HepG2 (cell line): ENCODE data around the gene POLR2B. TPM values are rescaled to one million over a fixed set of nuclear protein-coding genes. Genes with fewer than 3 reads are reported as not detected.

Experiments used
- ATAC-seq: fragments of 200-7000 bp; cut with Tn5 transposase; 3 replicates; pipeline ENCODE4 v1.9.1; 2020; ENCODE audit warnings: mild to moderate bottlenecking, moderate library complexity
- BruUV-seq: library from RNA; stranded (reverse); fragments of 400-500 nt; replicated peaks from 2 replicates; lab custom pipeline; 2021; lab: Mats Ljungman, UMichigan
- CTCF ChIA-PET: fragments of 300-600 bp; formaldehyde crosslinking; extraction: SDS; loops from one replicate; lab custom pipeline; 2021; ENCODE audit warnings: low total read pairs, inconsistent platforms, low intra/inter-chr PET ratio; lab: Yijun Ruan, JAX
- POLR2A ChIA-PET: fragments of 350-600 bp; sonication (Branson Sonifier 250); formaldehyde crosslinking; loops from one replicate; lab custom pipeline; 2020; ENCODE audit warnings: antibody characterized with exemption, inconsistent platforms; lab: Yijun Ruan, JAX
- DNase-seq: peaks from one replicate; pipeline ENCODE4 v3.0.0-alpha.2; 2015; ENCODE audit warnings: low spot score
- FAIRE-seq: peaks from 3 replicates; lab custom pipeline; 2011; peaks lifted over from hg19 to GRCh38; lab: Jason Lieb, UNC
- H2AFZ ChIP-seq: one replicate; pipeline ENCODE4 v1.6.1; 2011; ENCODE audit warnings: low read length, inconsistent platforms
- H3K27ac ChIP-seq: fragments of 300-600 bp; 3 replicates; pipeline ENCODE4 v1.8.0; 2011; ENCODE audit warnings: mixed run types, mild to moderate bottlenecking, mixed read lengths, low read length, inconsistent platforms; ENCODE audit not compliant: insufficient read depth; ENCODE audit errors: extremely low read length
- H3K27me3 ChIP-seq, 2 experiments: fragments of 200-600 bp in 1 of 2; 2 replicates in 1 of 2; 3 replicates in 1 of 2; pipeline versions ENCODE4 v1.6.0 to v1.8.0; 2011; ENCODE audit warnings: low read length in 2 of 2, mild to moderate bottlenecking in 2 of 2, moderate library complexity in 2 of 2, inconsistent platforms in 1 of 2; ENCODE audit not compliant: insufficient read depth in 2 of 2, control insufficient read depth in 1 of 2
- H3K36me3 ChIP-seq, 2 experiments: fragments of 200-600 bp in 1 of 2; replicated peaks in 1 of 2; 2 replicates in 1 of 2; 3 replicates in 1 of 2; pipeline versions ENCODE4 v1.5.1 to v1.8.0; 2011; ENCODE audit warnings: low read length in 2 of 2, inconsistent platforms in 1 of 2; ENCODE audit not compliant: insufficient read depth in 2 of 2, control insufficient read depth in 1 of 2
- H3K4me1 ChIP-seq: 2 replicates; pipeline ENCODE4 v1.5.1; 2012; ENCODE audit warnings: low read length, inconsistent platforms; ENCODE audit not compliant: insufficient read depth
- H3K4me2 ChIP-seq: 2 replicates; pipeline ENCODE4 v1.6.0; 2011; ENCODE audit warnings: low read depth, low read length, inconsistent platforms
- H3K4me3 ChIP-seq, 3 experiments: fragments of 200-600 bp in 1 of 3; sonication (generic), shearing (Covaris generic) in 1 of 3; replicated peaks in 1 of 3; 2 replicates each; pipeline ENCODE4 v1.5.1; 2011 to 2016; ENCODE audit warnings: low read length in 3 of 3, inconsistent platforms in 2 of 3, low read depth in 2 of 3, mild to moderate bottlenecking in 2 of 3, control low read depth in 1 of 3, mixed read lengths in 1 of 3; ENCODE audit not compliant: insufficient read depth in 1 of 3
- H3K79me2 ChIP-seq: one replicate; pipeline ENCODE4 v1.6.1; 2011; ENCODE audit warnings: low read length, inconsistent platforms; ENCODE audit not compliant: insufficient read depth
- H3K9ac ChIP-seq: 2 replicates; pipeline ENCODE4 v1.6.0; 2011; ENCODE audit warnings: mild to moderate bottlenecking, low read depth, low read length, inconsistent platforms; ENCODE audit not compliant: insufficient read depth
- H3K9me3 ChIP-seq: 2 replicates; pipeline ENCODE4 v1.5.1; 2012; ENCODE audit warnings: mild to moderate bottlenecking, low read length
- H4K20me1 ChIP-seq: 2 replicates; pipeline ENCODE4 v1.6.0; 2011; ENCODE audit warnings: inconsistent platforms, mild to moderate bottlenecking, low read length, moderate library complexity; ENCODE audit not compliant: insufficient read depth
- BATF2 ChIP-seq: sonication (generic); formaldehyde crosslinking; IDR thresholded peaks from 2 replicates; pipeline ENCODE4 v1.8.0; 2022; ENCODE audit warnings: mild to moderate bottlenecking, missing genetic modification reagents, moderate library complexity
- CBX5 ChIP-seq: sonication (generic); formaldehyde crosslinking; IDR thresholded peaks from 2 replicates; pipeline ENCODE4 v1.4.0; 2020; ENCODE audit warnings: missing genetic modification reagents, borderline replicate concordance
- CHD2 ChIP-seq: IDR thresholded peaks from 2 replicates; pipeline ENCODE4 v1.6.1; 2011; ENCODE audit warnings: low read depth, low read length, improper control_type of control experiment
- IKZF1 ChIP-seq: fragments of 450-650 bp; IDR thresholded peaks from 2 replicates; pipeline ENCODE4 v1.7.1; 2016
- KDM1A ChIP-seq: IDR thresholded peaks from 2 replicates; pipeline ENCODE4 v1.6.1; 2016; ENCODE audit warnings: missing compliant biosample characterization
- MBD4 ChIP-seq: IDR thresholded peaks from 2 replicates; pipeline ENCODE4 v1.6.1; 2012; ENCODE audit warnings: low read length, inconsistent platforms, borderline replicate concordance
- NFYB ChIP-seq: sonication (generic); formaldehyde crosslinking; IDR thresholded peaks from 2 replicates; pipeline ENCODE4 v1.4.0; 2020; ENCODE audit warnings: missing genetic modification reagents
- ONECUT2 ChIP-seq: sonication (generic); formaldehyde crosslinking; IDR thresholded peaks from 2 replicates; pipeline ENCODE4 v1.4.0; 2020; ENCODE audit warnings: missing genetic modification reagents
- PHB2 ChIP-seq: fragments of 450-650 bp; IDR thresholded peaks from 2 replicates; pipeline ENCODE4 v1.6.1; 2018; ENCODE audit not compliant: partially characterized antibody
- PPARG ChIP-seq: conservative IDR thresholded peaks from 2 replicates; pipeline ENCODE4 v1.6.1; 2016; ENCODE audit warnings: missing biosample characterization, missing genetic modification reagents
- RFX1 ChIP-seq: fragments of 450-650 bp; IDR thresholded peaks from 2 replicates; pipeline ENCODE4 v1.6.1; 2017
- SETDB1 ChIP-seq: sonication (generic); formaldehyde crosslinking; IDR thresholded peaks from 2 replicates; pipeline ENCODE4 v1.5.1; 2020; ENCODE audit warnings: missing genetic modification reagents, mild to moderate bottlenecking, borderline replicate concordance
- TBX2 ChIP-seq: sonication (generic); formaldehyde crosslinking; IDR thresholded peaks from 2 replicates; pipeline ENCODE4 v1.5.0; 2020; ENCODE audit warnings: missing genetic modification reagents, mild to moderate bottlenecking, borderline replicate concordance
- ZIK1 ChIP-seq: sonication (generic); formaldehyde crosslinking; IDR thresholded peaks from 2 replicates; pipeline ENCODE4 v1.5.0; 2020; ENCODE audit warnings: mild to moderate bottlenecking, low read depth, missing genetic modification reagents, borderline replicate concordance
- ZNF12 ChIP-seq: sonication (generic); formaldehyde crosslinking; IDR thresholded peaks from 2 replicates; pipeline ENCODE4 v1.5.0; 2020; ENCODE audit warnings: missing genetic modification reagents
- ZNF143 ChIP-seq: sonication (generic); formaldehyde crosslinking; IDR thresholded peaks from 2 replicates; pipeline ENCODE4 v1.4.0; 2020; ENCODE audit warnings: missing genetic modification reagents
- ZNF713 ChIP-seq: sonication (generic); formaldehyde crosslinking; IDR thresholded peaks from 2 replicates; pipeline ENCODE4 v1.4.0; 2020; ENCODE audit warnings: mild to moderate bottlenecking, missing genetic modification reagents
- ZNF776 ChIP-seq: sonication (generic); formaldehyde crosslinking; IDR thresholded peaks from 2 replicates; pipeline ENCODE4 v1.4.0; 2020; ENCODE audit warnings: mild to moderate bottlenecking, missing genetic modification reagents
- ZSCAN9 ChIP-seq: IDR thresholded peaks from 2 replicates; pipeline ENCODE4 v1.6.1; 2016; ENCODE audit warnings: borderline replicate concordance
- WGBS: methylation state at CpG from one replicate; pipeline ENCODE4 v1.1.6; 2017; ENCODE audit warnings: low lambda C conversion rate; 5-methylcytosine and 5-hydroxymethylcytosine counted together
- in situ Hi-C: cut with HindIII; loops from 2 replicates; pipeline ENCODE4 v1.10.0; 2017; ENCODE audit warnings: low pct_unique_long_range_greater_than_20kb; ENCODE audit not compliant: extremely low pct_ligation_motif_present
- intact Hi-C: fragments of 100-400 bp; cut with micrococcal nuclease; formaldehyde crosslinking; loops from one replicate; pipeline ENCODE4 v1.10.0; 2022; ENCODE audit not compliant: unreplicated experiment
- polyA plus RNA-seq, 8 experiments: library from polyadenylated mRNA; depleted of rRNA in 3 of 8; stranded (reverse) in 7 of 8; unstranded in 1 of 8; fragments of >200 nt; fragmentation: Illumina TruSeq in 4 of 8; extraction: Trizol in 4 of 8; gene quantifications; 2 replicates each; pipeline versions ENCODE4 v1.2.1 to v1.2.3, GENCODE V29; 2011 to 2016; ENCODE audit warnings: low read depth in 4 of 8, missing spikeins in 1 of 8, mixed read lengths in 1 of 8; ENCODE audit not compliant: insufficient read depth in 1 of 8
- total RNA-seq, 5 experiments: library from RNA; depleted of rRNA; stranded (reverse); fragments of >200 nt; fragmentation: Illumina TruSeq; extraction: Trizol; gene quantifications; 2 replicates each; pipeline ENCODE4 v1.2.3, GENCODE V29; 2016; ENCODE audit warnings: low read depth in 1 of 5
- TF ChIP-seq, protein P1 (sequence below): sonication (generic); formaldehyde crosslinking; IDR thresholded peaks from 2 replicates; pipeline ENCODE4 v1.5.1; 2020; ENCODE audit warnings: mild to moderate bottlenecking, missing genetic modification reagents, borderline replicate concordance

Gene POLR2B
- total and polyA plus RNA-seq, 2 of the 13 experiments (the other 11 are each of a cell fraction or from before 2014, with no cell fraction given): 70.6 to 116 TPM

DNA sequence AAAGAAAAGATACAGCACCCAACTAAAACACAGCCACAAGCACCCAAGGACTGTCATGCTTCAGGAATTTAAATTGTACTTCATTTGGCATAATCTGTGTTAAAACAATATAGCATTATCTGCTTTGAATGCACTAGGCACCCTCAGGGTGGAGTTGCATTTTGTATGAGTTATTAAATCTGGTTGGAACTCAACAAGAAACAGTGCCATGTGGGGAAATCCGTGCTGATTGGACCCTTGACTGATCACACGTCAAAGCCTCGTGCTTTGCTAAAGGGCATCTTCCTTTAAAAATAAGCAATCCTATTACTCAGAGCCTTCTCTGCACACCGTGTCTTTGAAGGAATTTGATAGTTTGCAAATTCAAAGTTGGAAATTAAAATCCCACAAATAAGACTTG is 96.0 kb downstream of the POLR2B start:
- Histone ChIP-seq H4K20me1 (no peaks in the 10 kb centered on the region), H3K27ac (no peak overlapping the region), H2AFZ (no peak overlapping the region), H3K79me2 (no peaks in the 10 kb centered on the region), H3K9ac (no peak overlapping the region), H3K4me3 (no peak overlapping the region), H3K27me3 (no peaks in the 10 kb centered on the region), H3K4me1 (peaks cover 20% of the 10 kb centered on the region), H3K9me3 (no peaks in the 10 kb centered on the region), H3K36me3 (no peaks in the 10 kb centered on the region), H3K4me2 (no peak overlapping the region)
- FAIRE-seq: no peak
- no peak for DNase-seq
- ATAC-seq: no peak
- ChIA-PET CTCF (no interaction called here), POLR2A (no interaction called here)
- intact Hi-C loops (no loop called here), in situ Hi-C loops (no loop called here)
- BruUV-seq: no TSS peak
- 2% methylated on average over 4 of the region's 4 CpGs for WGBS
- no peak for TF ChIP-seq PPARG (CRISPR knock-in tag)
- no peak for TF ChIP-seq RFX1
- TF ChIP-seq KDM1A (CRISPR knock-in tag): no peak
- TF ChIP-seq NFYB (CRISPR knock-in tag): no peak

GRCh38 chr4:57075367-57075766 is 96.7 kb downstream of the POLR2B start:
- FAIRE-seq (no peak), ATAC-seq (no peak), DNase-seq (no peak)
- Histone ChIP-seq H3K4me1 (peaks cover 22% of the 10 kb centered on the region), H3K27ac (no peak overlapping the region), H4K20me1 (no peaks in the 10 kb centered on the region), H3K36me3 (no peaks in the 10 kb centered on the region), H3K9me3 (no peaks in the 10 kb centered on the region), H3K4me3 (no peak overlapping the region), H3K79me2 (no peaks in the 10 kb centered on the region), H3K9ac (no peak overlapping the region), H2AFZ (no peak overlapping the region), H3K4me2 (no peak overlapping the region), H3K27me3 (no peaks in the 10 kb centered on the region)
- intact Hi-C loops (no loop called here), in situ Hi-C loops (no loop called here)
- ChIA-PET CTCF (no interaction called here), POLR2A (no interaction called here)
- no TSS peak for BruUV-seq
- TF ChIP-seq, protein P1, sequence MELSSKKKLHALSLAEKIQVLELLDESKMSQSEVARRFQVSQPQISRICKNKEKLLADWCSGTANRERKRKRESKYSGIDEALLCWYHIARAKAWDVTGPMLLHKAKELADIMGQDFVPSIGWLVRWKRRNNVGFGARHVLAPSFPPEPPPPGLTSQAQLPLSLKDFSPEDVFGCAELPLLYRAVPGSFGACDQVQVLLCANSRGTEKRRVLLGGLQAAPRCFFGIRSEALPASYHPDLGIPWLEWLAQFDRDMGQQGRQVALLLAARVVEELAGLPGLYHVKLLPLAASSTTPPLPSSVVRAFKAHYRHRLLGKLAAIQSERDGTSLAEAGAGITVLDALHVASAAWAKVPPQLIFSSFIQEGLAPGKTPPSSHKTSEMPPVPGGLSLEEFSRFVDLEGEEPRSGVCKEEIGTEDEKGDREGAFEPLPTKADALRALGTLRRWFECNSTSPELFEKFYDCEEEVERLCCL (CRISPR knock-in tag): no peak
- TF ChIP-seq ZNF12 (CRISPR knock-in tag) (no peak), ZNF776 (CRISPR knock-in tag) (no peak), MBD4 (no peak), IKZF1 (no peak), ONECUT2 (CRISPR knock-in tag) (no peak), SETDB1 (CRISPR knock-in tag) (no peak), ZNF143 (CRISPR knock-in tag) (no peak), ZNF713 (no peak), PHB2 (no peak), CHD2 (no peak), CBX5 (CRISPR knock-in tag) (no peak), TBX2 (CRISPR knock-in tag) (no peak), ZSCAN9 (no peak), BATF2 (CRISPR knock-in tag) (no peak), ZIK1 (no peak)
